Tibial artery (tissue), 4 donors: ENCODE results near the gene PAX2.

Experiments
- DNase-seq, 2 donors: peaks; one replicate each; pipeline ENCODE4 v3.0.0-alpha.2; 2019
- H3K27ac ChIP-seq, 2 donors: fragments of 200-600 bp; sonication (generic) in 1 of 2; 1 replicate in 1 of 2; 2 replicates in 1 of 2; pipeline ENCODE4 v1.5.1; 2018 to 2019; ENCODE audit warnings: mild to moderate bottlenecking in 1 of 2
- H3K27me3 ChIP-seq, 2 donors: fragments of 200-600 bp; sonication (generic) in 1 of 2; one replicate each; pipeline versions ENCODE4 v1.5.1 to v1.6.0; 2016 to 2019
- H3K36me3 ChIP-seq, 3 donors: fragments of 200-600 bp; sonication (generic) in 2 of 3; one replicate each; pipeline ENCODE4 v1.5.1; 2016 to 2019; ENCODE audit warnings: mild to moderate bottlenecking in 2 of 3
- H3K4me1 ChIP-seq, 4 donors: fragments of 200-600 bp; sonication (generic) in 2 of 4; 1 replicate in 3 of 4; 2 replicates in 1 of 4; pipeline ENCODE4 v1.5.1; 2016 to 2019
- H3K4me3 ChIP-seq, 2 donors: fragments of 200-600 bp; sonication (generic) in 1 of 2; 1 replicate in 1 of 2; 2 replicates in 1 of 2; pipeline ENCODE4 v1.5.1; 2018 to 2019; ENCODE audit warnings: mild to moderate bottlenecking in 2 of 2
- H3K9me3 ChIP-seq, 3 donors: fragments of 200-600 bp; sonication (generic) in 1 of 3; one replicate each; pipeline ENCODE4 v1.5.1; 2016 to 2019
- CTCF ChIP-seq, 2 experiments: fragments of 200-600 bp in 1 of 2; fragments of 450-650 bp in 1 of 2; IDR thresholded peaks; one replicate each; pipeline ENCODE4 v1.5.1; 2017 to 2019; ENCODE audit warnings: antibody characterized with exemption in 2 of 2, mild to moderate bottlenecking in 1 of 2, moderate library complexity in 1 of 2
- intact Hi-C: fragments of 100-400 bp; cut with DNase I; formaldehyde crosslinking; loops from one replicate; pipeline ENCODE4 v1.15.0; 2023; ENCODE audit warnings: low total_unique reads

PAX2 gene

GRCh38 chr10:100739517-100740368, 5.6 kb upstream of the PAX2 start:
- Histone ChIP-seq H3K4me3 (no peak overlapping the region), H3K36me3 (no peaks in the 10 kb centered on the region), H3K27ac (no peak overlapping the region), H3K27me3 (peaks cover 10 to 100% of the 10 kb centered on the region in 2 donors), H3K9me3 (no peaks in the 10 kb centered on the region), H3K4me1 (peaks cover 0 to 70% (median 50%) of the 10 kb centered on the region in 4 donors)
- intact Hi-C loops, result no loop called here
- no peak for TF ChIP-seq CTCF (IDR thresholded peaks at IDR 0.05)
- no peak for DNase-seq

- H3K4me3 ChIP-seq, result no peak overlapping the region
- no peaks in the 10 kb centered on the region for H3K9me3 ChIP-seq
- DNase-seq, result no peak
- TF ChIP-seq CTCF (IDR thresholded peaks at IDR 0.05), result no peak
- H3K27me3 ChIP-seq, result peaks cover 10 to 100% of the 10 kb centered on the region in 2 donors
- intact Hi-C loops, result no loop called here
- H3K27ac ChIP-seq, result no peak overlapping the region
- no peaks in the 10 kb centered on the region for H3K36me3 ChIP-seq
- peaks cover 5 to 74% (median 57%) of the 10 kb centered on the region in 4 donors for H3K4me1 ChIP-seq
Measured at GRCh38 chr10:100740476-100741377, 4.7 kb upstream of the PAX2 start.

DNA sequence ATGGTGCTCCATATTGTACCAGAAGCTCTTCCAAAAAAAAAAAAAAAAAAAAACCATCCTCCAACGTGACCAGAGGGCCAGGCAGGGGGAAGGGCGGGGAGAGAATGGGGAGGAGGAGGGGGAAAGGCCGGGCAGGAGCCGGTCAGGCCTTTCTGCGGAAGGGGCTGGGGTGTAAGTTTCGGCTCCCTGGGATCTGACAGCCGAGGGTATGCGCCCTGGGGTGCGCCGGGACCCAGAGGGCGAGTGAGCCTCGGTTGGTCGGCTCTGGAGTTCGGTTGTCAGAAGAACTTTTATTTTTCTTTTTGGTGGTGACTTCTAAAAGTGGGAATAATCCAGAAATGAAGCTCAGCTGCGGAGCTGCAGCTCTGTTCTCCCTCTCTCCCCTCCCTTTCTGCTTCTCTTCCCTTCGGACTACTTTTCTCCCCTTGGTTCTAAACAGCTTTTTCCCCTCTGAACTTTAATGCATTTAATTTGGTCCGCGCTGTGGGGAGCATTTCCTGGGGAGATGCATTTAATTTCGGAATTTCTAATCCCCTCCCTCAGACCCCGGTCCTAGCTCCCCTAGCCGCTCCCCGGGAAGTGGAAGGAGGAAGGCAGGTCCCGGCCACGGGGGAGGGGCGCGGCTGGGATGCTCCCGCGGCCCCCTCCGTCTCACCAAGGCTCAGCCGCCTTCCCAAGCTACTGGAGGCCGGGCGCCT, 3.9 kb upstream of the PAX2 start:
- Histone ChIP-seq H3K4me3 (no peak overlapping the region), H3K27me3 (peaks cover 14 to 100% of the 10 kb centered on the region in 2 donors), H3K27ac (no peak overlapping the region), H3K36me3 (no peaks in the 10 kb centered on the region), H3K9me3 (no peaks in the 10 kb centered on the region), H3K4me1 (peaks cover 5 to 81% (median 64%) of the 10 kb centered on the region in 4 donors)
- no peak for DNase-seq
- intact Hi-C loops, result no loop called here
- TF ChIP-seq CTCF (IDR thresholded peaks at IDR 0.05), result no peak

- no peak for DNase-seq
- peaks cover 17 to 100% of the 10 kb centered on the region in 2 donors for H3K27me3 ChIP-seq
Measured at GRCh38 chr10:100742076-100742771, 3.2 kb upstream of the PAX2 start.

More at GRCh38 chr10:100742076-100742771, 3.2 kb upstream of the PAX2 start:
- TF ChIP-seq CTCF (IDR thresholded peaks at IDR 0.05), result no peak
- intact Hi-C loops, result no loop called here
- Histone ChIP-seq H3K27ac (no peak overlapping the region), H3K4me3 (no peak overlapping the region), H3K4me1 (peaks cover 5 to 80% (median 62%) of the 10 kb centered on the region in 4 donors), H3K36me3 (no peaks in the 10 kb centered on the region), H3K9me3 (no peaks in the 10 kb centered on the region)
